NCI-H2196 (cell line): Measurements from ENCODE around the gene CXCL8.
"Not testable (repeated sequence)": the region's sequence is repeated elsewhere in the genome, so short reads cannot be mapped to it uniquely, and the experiment has no call there.

Source experiments
- DNase-seq: peaks from one replicate; lab custom pipeline; 2025; ENCODE audit not compliant: unreplicated experiment; lab: John Stamatoyannopoulos, UW

Gene CXCL8

DNA sequence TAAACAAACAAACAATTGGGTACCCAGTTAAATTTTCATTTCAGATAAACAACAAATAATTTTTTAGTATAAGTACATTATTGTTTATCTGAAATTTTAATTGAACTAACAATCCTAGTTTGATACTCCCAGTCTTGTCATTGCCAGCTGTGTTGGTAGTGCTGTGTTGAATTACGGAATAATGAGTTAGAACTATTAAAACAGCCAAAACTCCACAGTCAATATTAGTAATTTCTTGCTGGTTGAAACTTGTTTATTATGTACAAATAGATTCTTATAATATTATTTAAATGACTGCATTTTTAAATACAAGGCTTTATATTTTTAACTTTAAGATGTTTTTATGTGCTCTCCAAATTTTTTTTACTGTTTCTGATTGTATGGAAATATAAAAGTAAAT, 2.9 kb downstream of the CXCL8 start:
- no peak for DNase-seq

DNA sequence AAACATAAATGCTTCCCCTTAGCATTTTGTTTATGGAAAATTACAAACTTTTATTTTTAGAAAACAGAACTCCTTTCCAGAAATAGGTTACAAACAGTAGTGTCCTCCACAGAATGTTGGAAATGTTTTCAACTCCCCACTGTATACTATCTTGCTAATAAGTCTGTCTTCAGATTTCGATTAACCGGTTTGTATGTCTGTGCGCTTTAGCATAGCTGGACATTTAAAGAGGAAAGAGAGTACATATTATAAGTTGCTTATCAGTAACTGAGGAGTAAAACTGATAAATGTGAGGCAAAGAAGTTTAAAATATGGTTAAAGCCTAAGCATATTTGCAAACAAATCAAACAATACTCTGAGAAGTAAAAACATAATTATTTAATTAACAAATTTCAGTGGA, 3.4 kb downstream of the CXCL8 start:
- DNase-seq = no peak

DNA sequence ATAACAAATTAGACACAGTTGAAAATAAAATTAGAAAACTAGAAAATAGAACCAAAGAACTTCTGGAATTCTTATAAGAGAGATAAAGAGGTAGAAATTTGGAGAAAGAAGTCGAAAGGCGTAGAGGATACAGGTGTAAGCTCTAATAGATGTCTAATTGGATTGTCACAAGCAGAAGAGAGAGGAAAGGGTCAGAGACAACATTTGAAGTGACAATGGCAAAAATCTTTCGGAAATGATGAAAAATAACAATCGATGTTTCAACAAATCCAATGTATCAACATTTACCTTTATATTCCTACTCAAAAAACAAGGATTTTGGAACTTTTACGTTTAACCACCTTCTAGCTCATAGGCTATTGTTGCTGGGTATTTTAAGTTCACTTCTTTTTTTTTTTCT, 3.8 kb downstream of the CXCL8 start:
- no peak for DNase-seq

DNA sequence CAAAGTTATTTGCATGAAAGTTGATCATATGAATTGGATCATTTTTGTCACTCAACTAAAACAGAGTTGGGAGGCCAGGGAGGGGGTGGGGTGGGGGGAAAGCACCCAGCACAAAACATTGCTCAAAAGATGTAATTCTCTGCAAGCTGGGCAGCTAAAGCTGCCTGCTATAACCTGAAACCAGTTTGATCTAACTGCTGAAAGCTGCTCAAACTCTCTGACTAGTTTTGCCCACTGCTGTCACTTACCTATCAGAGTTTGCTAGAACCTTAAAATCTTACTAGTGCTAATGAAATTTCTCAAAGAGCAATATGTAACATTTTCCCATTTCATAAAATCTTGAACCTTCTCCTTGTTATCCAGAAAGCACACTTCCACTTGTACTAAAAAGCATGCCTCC, 10.4 kb downstream of the CXCL8 start:
- DNase-seq = no peak

DNA sequence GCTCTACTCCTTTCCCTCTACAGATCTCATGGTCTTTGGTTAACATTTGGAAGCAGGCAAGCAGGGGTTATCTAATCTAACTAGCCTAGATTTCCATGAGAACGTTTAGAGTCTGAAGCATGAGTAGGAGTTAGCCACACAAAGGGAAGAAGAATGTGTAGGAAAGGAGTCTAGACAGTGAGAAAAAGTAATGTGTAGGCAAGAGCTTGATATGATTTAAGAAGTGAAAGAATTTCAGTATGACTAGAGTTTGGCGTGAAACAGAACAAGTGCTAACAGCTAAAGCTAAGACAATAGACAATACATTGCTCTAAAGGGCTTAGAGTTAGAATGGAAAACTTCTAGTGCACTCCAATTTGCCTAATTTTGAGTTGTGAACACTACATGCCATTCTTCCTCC, 10.8 kb downstream of the CXCL8 start:
- no peak for DNase-seq

DNA sequence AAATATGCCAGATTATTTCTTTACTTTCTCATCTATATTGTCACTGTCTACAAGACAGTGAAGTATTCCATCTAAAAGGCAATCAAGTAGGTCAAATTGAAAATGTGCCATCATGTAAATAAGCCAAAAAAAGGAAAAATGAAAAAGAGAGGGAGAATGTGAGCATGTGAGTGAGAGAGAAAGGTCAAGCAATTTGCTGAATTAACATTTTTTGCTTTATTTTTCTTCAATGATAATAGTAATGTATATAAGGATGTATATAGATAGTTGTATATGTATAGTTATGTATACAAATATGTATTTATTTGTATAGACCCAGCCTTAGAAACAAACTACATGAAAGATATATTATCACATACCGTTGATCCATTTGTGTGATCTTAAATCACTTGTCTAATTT, 11.5 kb downstream of the CXCL8 start:
- no peak for DNase-seq

DNA sequence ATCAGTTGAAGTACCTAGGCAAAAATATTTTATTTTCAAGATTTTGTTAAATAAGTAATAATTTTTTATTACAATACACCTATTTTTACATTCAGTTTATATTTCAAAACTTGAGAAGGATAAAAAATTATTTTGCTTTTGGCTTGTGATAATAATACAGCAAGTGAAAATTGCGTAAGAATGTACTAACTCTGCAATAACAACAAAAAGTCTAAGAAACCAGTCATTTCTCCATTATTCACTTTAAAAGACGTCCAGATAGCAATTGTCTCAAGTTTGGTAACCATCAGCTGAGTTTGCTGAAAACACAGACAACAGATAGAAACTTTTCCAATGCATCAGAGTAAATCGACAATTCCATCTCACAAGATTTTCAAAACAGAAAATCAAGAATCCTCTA, 12.1 kb downstream of the CXCL8 start:
- DNase-seq = no peak

DNA sequence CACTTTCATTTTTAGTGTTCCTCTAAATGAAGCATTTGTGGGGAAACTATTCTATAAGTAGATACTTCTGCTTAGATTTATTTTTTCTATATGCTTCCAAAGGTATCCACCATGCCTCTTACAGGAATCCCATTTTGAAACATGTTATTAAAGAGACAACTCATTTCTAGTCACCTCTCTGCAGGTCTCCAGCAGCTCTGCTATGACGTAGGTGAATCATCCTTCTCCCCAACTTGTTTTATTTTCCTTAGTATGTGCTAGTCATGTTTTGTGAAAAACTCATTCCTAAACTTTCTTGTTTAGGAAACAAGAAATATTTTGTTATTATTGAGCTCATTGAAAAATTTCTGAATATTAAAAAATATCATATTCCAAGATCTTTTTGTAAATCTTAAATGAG, 12.8 kb downstream of the CXCL8 start:
- no peak for DNase-seq

DNA sequence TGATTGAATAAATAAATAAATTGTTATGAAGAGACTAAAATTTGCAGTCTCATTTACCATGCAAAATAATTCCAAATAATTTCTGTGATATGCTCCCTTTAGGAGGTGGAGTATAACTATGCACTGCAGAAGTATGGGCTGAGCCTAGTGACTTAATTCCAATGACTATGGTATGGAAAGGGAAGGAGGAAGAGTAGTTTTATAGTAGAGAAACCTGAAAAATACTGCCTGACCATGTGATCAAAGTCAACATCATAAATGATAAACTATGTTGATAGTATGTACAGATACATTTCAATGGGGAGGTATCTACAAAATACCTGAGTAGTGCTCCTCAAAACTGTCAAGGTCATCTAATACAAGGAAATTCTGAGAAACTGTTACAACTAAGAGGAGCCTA, 14.6 kb downstream of the CXCL8 start:
- DNase-seq = no peak

DNA sequence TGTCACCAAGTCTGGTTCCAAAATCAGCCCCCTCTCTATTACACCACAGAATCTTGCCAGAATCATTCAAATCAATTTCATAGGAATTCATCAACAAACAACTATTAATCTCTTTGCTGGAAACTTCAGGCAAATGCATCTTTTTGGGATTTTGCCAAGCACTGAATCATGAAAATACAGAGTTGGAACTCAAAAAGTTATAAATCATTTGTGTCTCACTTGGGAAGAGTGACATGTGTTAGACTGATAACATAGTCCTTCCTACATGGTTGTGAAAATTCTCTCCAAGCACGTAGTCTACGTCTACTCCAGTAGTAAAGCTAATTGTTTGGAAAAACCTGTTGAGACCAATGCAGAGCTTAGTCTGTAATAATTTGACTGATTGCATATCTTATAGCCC, 19.0 kb downstream of the CXCL8 start:
- DNase-seq = no peak

DNA sequence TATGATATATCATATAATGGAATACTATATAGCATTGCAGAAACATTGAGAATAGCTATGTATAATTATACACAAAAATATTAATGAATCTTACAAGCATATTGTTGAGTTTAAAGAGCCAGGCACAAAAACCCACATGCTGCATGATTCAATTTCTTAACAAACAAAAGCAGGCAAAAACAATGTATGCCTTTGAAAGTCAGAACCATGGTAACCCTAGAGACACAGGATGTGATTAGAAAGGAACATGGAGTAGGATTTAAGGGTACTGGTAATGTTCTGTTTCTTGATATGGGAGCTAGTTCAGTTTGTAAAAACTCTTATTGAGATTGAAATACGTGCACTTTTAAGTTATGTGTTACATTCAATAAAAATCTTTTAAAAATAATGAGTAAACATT, 21.5 kb downstream of the CXCL8 start:
- DNase-seq = no peak

DNA sequence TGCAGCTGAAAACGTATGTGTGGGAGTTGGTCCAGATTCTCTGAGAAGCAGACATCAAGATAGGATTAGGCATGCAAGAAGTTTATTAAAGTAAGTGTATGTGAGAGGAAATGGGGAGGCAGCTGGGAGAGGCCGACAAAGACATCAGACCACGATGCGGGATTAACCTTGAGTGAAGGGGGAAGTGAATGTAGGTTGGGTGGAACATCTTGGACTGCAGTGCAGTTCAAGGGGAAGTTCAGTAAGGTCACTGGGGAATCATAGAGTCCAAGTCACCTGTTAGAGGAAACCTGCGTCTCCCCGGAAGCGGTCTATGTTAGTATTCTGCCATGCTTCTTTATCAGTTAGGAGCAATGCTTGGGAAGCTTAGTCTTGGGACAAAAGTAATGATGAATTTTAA, 22.0 kb downstream of the CXCL8 start:
- DNase-seq = no peak

DNA sequence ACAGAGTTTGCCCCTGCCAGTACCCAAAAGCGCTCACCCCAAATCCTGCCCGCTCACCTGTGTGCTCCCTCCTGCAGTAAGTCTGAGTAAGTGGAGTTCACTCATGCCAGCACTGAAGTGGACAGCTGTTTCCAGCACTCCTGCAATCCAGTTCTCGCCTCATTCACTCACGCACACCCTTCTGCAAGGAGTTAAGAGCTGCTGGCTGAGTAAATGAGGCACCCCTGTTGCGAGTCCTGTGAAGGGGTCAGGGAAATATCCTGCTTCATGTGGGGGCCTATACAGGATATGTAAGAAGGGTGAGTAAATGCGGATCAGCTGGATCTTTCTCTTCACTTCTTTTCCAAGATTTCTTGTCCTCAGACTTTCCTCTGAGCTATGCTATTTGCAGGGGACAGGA, 23.5 kb downstream of the CXCL8 start:
- no peak for DNase-seq

DNA sequence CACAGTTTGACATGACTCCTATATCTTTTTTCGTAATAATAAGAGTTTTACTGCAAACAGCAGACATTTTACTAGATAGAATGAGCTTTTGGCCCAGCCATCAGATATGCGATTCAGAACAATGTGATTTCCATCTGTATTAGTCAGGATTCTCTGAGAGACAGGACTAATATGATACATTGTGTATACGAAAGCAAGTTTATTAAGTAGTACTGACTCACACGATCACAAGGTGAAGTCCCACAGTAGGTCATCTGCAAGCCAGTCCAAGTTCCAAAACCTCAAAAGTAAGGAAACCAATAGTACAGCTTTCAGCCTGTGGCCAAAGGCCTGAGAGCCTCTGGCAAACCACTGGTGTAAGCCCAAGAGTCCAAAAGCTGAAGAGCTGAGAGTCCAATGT, 24.1 kb downstream of the CXCL8 start:
- no peak for DNase-seq

DNA sequence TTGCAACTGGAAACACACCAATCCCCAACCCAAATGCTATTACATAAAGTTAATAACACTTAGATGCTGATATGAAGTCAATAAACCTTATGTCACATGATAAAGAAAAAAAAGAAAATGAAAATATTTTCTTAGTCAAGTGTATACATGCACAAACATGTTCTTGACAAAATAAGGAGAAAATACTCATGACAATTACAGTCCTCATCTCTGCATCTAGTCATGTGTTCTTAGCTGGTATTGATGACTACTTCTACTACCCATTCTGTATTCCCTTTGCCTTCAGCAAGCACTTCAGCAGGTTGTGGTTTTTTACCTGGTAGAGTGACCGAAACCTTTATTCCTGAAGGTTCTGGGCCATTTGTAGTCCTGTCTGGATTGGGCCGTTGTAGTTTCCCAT, 24.9 kb downstream of the CXCL8 start:
- DNase-seq = no peak

DNA sequence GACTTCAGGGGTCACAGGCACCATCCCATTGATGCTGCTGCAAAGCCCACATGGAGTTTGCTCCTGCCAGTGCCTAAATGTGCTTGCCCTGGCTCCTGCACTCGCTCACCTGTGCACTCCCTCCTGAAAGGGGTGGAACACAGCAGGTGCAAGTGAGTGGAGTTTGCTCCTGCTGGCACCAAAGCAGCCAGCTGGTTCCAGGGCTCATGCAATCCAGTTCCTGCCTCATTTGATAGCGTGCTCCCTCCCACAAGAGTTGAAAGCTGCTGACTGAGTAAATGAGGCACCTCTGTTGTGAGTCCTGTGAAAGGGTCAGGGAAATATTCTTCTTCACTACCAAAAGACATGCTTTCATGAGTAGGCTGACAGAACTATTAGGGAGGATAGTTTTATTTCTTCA, 30.5 kb downstream of the CXCL8 start:
- DNase-seq = peak; percentile 50

DNA sequence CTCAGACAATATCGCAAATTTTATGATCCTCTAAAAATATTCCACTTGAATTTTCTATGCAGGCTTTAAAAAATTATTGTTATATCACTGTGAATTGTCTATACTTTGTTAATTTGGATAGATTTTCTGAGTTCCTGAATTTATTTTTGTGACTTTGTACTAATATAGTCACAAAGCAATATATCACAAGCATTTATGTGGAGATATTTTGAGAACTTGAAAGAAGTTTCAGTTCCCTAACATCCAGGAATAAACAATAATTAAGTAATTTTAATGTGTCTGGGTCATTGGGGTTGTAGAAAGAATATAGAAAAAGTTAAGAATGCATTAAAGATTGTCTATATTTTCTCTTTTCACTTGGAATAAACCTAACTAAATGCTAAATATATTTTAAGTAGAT, 32.0 kb downstream of the CXCL8 start:
- DNase-seq = no peak

DNA sequence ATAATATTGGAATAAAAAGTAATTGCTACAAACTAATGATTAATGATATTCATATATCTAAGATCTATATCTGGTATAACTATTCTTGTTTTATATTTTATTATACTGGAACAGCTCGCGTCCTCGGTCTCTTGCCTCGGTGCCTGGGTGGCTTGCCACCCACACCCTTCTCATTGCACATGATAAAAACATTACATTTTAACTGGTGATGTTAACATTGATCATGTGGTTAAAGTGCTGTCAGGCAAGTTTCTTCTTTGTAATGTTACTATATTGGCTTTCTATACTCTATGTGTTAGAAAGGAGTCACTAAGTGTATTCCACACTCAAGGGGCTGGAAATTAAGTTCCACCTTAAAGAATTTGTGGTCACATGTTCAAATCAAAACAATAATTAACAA, 34.0 kb downstream of the CXCL8 start:
- DNase-seq = not testable (repeated sequence)

DNA sequence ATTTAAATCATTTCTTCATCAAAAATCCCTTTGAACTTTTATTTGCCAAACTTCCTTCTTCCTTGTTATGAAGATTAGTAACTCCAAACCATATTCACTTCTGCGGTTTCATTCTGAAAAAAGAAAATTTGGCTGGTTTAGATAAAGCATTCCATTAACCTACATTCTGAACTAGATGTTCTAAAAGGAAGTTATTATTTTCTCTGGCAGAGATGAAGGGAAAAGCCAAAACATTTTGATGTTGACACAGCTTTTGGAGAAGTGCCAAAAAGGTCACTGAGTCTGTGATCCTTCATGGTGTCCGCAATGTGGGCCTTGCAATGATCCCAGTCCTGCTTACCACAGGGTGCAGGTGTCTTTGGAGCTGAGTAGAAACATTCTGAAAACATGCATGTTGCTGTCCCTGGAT, 36.0 kb downstream of the CXCL8 start:
- DNase-seq = peak; percentile 55

DNA sequence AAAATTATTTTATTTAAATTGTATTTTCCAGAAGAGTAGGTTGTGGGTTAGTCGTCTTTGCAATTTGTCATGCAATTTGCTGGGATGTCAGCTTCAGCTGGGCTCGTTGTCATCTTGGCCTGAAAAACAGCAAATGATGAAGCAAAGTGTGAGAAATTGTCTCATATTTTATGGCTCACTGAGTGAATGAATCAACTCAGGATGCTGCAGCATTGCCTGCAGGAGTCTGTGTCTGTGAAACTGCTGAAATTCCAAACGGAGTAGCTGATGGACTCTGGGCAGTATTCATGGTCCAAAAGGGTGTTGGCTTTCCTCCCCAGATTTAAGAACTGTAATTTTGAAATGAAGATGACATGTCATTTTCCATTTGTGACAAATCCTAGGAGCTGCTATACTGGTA, 37.2 kb downstream of the CXCL8 start:
- no peak for DNase-seq

DNA sequence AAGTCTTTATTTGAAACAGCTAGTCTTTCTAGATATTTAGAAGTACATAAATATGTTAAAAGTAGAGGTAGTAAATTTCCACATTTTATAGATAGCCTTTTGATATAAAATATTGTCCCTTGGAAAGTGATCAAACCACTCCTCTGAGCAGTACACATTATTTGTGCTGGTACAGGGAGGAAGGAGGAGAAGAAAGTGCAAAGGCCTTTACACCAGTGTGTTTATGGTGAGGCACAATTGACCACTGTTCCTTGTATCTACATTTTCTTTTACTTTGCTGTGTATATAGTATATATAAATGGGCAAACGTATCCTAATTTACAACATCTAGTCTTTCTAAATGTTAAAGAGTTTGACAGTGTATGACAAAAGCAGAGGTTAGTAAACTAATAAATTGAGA, 39.9 kb downstream of the CXCL8 start:
- DNase-seq = no peak

DNA sequence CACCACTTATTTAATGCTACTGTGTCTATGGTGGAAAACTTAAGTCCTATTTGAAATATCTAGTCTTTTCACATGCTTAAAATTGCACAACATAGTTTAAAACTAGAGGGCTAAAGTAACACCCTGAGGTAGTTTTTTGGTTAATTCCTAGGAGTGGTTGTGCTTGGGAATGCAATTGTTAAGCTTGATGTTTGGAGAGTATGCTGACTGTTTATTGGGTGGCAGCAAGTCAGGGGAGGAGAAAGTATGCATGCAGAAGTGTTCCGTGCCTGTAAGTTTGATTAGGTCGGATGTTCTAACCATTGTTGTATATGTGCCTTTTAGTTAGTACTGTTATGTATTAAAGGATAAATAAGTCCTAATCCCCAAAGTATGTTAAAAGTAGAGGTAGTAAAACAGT, 40.5 kb downstream of the CXCL8 start:
- DNase-seq = no peak

DNA sequence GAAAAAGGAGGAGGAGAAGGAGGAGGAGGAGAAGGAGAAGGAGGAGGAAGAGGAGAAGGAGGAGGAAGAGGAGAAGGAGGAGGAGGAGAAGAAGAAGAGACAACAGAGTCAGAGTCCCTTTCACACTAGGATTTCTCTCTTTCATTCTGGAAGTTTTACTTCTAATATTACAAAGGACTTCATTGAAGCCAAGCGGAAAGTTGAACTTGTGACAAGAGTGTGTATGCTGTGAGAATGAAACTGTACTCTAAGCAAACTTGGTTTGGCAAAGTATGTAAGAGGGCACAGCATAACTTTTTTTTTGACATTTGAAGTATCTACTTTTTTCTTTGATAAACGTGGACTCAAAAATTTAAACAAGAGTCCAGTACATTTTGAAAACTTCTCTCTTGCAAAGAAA, 48.0 kb downstream of the CXCL8 start:
- DNase-seq = no peak
